ENCODE measurements around the gene OR6J1. TPM values are rescaled to one million over a fixed set of nuclear protein-coding genes. Genes with fewer than 3 reads are reported as not detected.

The OR6J1 gene
- total RNA-seq, 1 donor from 2014 or later = not detected

DNA sequence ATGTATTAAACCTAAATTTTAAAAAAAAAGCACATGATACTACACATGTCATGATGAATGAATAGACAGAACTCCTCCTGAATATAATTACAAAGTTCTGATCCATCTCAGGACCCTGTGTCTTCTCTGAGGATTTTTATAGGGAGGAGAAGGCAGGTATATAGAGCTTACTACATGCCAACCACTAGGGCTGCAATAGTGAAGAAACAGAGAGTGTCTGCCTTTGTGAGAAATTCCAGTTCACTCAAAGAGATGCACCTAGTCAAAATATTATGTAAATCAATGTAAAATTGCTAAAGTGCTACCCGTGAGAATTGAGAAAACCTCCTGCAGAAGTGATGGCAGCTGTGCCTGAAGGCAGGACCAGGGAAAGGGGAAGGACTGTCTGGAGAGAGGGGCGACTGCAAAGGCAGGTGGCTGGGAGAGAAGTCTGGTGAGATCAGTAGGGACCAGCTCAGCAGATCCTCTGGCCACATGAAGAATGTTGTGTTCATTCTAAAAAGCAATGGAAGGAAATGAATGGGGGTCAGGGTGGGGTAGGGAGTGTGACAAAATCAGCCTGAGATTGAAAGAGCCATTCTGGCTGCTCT, 31.0 kb downstream of the OR6J1 start:
- Histone ChIP-seq H3K4me3 (no peak overlapping the region), H3K27me3 (ENCODE audit: low read depth) (no peaks in the 10 kb centered on the region), H3K36me3 (peaks cover 43% of the 10 kb centered on the region), H3K4me1 (peaks cover 17% of the 10 kb centered on the region), H3K9me3 (no peaks in the 10 kb centered on the region), H3K27ac (peak overlapping the region; percentile 43)
- DNase-seq = no peak
- no peak for ATAC-seq
- TF ChIP-seq, protein P1, sequence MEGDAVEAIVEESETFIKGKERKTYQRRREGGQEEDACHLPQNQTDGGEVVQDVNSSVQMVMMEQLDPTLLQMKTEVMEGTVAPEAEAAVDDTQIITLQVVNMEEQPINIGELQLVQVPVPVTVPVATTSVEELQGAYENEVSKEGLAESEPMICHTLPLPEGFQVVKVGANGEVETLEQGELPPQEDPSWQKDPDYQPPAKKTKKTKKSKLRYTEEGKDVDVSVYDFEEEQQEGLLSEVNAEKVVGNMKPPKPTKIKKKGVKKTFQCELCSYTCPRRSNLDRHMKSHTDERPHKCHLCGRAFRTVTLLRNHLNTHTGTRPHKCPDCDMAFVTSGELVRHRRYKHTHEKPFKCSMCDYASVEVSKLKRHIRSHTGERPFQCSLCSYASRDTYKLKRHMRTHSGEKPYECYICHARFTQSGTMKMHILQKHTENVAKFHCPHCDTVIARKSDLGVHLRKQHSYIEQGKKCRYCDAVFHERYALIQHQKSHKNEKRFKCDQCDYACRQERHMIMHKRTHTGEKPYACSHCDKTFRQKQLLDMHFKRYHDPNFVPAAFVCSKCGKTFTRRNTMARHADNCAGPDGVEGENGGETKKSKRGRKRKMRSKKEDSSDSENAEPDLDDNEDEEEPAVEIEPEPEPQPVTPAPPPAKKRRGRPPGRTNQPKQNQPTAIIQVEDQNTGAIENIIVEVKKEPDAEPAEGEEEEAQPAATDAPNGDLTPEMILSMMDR (IDR thresholded peaks at IDR 0.05) = no peak
- intact Hi-C loops (cut with DNase I) = no loop called here

DNA sequence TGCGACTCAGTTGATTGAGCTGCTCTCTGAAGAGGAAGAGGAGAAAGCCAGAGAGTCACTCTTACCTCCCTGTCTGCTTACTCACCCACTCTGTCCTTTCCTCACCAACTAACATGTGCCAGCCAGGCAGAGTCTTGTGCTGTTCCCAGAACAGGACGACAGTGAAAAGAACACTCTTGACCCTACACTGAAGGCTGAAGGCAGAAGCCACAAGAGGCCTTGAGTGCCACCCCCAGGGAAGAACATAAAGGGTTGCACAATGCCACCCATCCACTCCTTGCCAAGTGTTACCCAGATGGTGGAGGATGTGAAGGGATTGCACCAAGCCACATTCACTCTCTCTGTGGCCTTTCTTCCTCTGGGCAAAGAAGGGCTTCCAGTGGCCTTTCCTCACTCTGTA, 33.2 kb downstream of the OR6J1 start:
- ATAC-seq (peak; percentile 21 to 44), DNase-seq (no peak)
- intact Hi-C loops (cut with DNase I) = no loop called here
- H3K9me3 ChIP-seq = no peaks in the 10 kb centered on the region
- TF ChIP-seq, protein P1 (IDR thresholded peaks at IDR 0.05) = no peak
- H3K27me3 ChIP-seq (ENCODE audit: low read depth) = no peaks in the 10 kb centered on the region
- peaks cover 17% of the 10 kb centered on the region for H3K4me1 ChIP-seq
- H3K27ac ChIP-seq = no peak overlapping the region
- no peak overlapping the region for H3K4me3 ChIP-seq
- H3K36me3 ChIP-seq = peaks cover 66% of the 10 kb centered on the region

DNA sequence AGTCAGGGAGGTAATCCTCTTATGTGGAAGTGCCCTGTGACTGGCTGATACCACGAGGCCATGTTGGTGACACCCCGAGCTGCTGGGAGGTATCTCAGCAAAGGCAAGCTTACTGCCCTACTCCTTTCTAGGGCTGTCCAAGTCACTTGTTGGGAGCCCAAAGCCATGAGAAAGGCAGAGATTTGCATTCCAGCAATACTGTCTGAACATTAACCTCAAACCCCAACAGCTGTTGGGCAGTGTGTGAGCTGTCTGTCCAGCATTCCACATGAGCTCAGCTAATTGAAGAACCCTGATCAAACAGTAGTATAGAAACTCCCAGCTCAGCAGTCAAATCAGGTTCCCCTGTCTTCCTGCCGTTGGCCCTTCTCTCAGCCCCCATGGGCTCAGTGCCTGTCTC, 36.9 kb downstream of the OR6J1 start:
- TF ChIP-seq, protein P1 (IDR thresholded peaks at IDR 0.05) = no peak
- DNase-seq (no peak), ATAC-seq (no peak)
- no peaks in the 10 kb centered on the region for H3K9me3 ChIP-seq
- no peaks in the 10 kb centered on the region for H3K4me1 ChIP-seq
- no peaks in the 10 kb centered on the region for H3K27me3 ChIP-seq (ENCODE audit: low read depth)
- peaks cover 100% of the 10 kb centered on the region for H3K36me3 ChIP-seq
- no peak overlapping the region for H3K4me3 ChIP-seq
- intact Hi-C loops (cut with DNase I) = no loop called here
- H3K27ac ChIP-seq = no peak overlapping the region

DNA sequence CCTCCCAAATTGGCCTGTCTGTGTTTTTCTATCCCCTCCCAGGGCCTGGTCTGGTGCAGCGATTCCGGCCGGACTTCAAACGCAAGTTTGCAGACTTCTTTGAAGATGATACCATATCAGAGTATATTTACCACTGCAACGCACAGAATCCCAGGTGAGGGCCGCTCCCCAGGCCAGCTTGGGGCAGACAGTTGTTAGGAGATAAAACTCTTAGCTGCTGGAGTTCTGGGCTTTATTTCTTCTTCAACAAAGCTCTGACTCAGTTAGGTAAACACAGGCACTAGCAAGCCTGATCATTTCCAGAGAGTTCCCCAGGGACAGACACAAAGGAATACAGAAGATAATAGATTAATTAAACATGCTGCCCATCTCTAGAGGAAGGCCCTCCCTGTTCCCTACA, 37.8 kb downstream of the OR6J1 start:
- intact Hi-C loops (cut with DNase I) = no loop called here
- H3K4me1 ChIP-seq = no peaks in the 10 kb centered on the region
- DNase-seq (no peak), ATAC-seq (no peak)
- no peaks in the 10 kb centered on the region for H3K9me3 ChIP-seq
- H3K36me3 ChIP-seq = peaks cover 100% of the 10 kb centered on the region
- H3K4me3 ChIP-seq = no peak overlapping the region
- TF ChIP-seq, protein P1 (IDR thresholded peaks at IDR 0.05) = no peak
- no peak overlapping the region for H3K27ac ChIP-seq
- H3K27me3 ChIP-seq (ENCODE audit: low read depth) = no peaks in the 10 kb centered on the region

DNA sequence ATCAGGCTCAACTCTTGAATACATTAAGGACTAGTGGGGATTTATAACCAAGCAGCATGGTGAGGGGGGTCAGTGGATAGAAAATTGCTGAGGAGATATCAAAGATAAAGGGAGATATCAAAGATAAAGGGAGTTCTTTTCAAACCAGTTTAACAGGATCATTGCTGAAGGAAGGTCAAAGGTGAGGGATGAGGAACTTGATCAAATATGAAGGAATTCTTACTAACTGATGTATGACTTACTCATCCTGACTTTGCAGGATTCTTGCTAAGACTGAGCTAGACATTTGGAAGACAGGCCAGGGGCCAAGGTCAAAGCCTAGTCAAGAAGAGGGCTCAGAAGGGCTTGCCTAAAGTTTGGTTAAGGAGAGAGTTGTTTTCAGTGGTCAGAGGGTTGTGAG, 41.3 kb downstream of the OR6J1 start:
- Histone ChIP-seq H3K36me3 (peaks cover 66% of the 10 kb centered on the region), H3K4me1 (peaks cover 16% of the 10 kb centered on the region), H3K4me3 (no peak overlapping the region), H3K27me3 (ENCODE audit: low read depth) (no peaks in the 10 kb centered on the region), H3K9me3 (no peaks in the 10 kb centered on the region), H3K27ac (no peak overlapping the region)
- TF ChIP-seq, protein P1 (IDR thresholded peaks at IDR 0.05) = no peak
- ATAC-seq = no peak
- intact Hi-C loops (cut with DNase I) = no loop called here
- no peak for DNase-seq

All from lower lobe of right lung (tissue), 2 donors.